Astrocyte of the spinal cord (primary cell): ENCODE measurements around the gene ALKBH7.

Source experiments
- DNase-seq: peaks from one replicate; pipeline ENCODE4 v3.0.0; 2011; ENCODE audit warnings: low read depth, low spot score
- H3K4me3 ChIP-seq: 2 replicates; pipeline ENCODE4 v1.5.1; 2011; ENCODE audit warnings: low read depth, mild to moderate bottlenecking, low read length, moderate library complexity
- in situ Hi-C: cut with HindIII; loops from 2 replicates; pipeline ENCODE4 v1.10.0; 2017; ENCODE audit warnings: low sequenced_read_pairs
- TF ChIP-seq, protein P1 (sequence below): IDR thresholded peaks from 2 replicates; pipeline ENCODE4 v1.5.1; 2012; ENCODE audit warnings: low read depth, mild to moderate bottlenecking, low read length, inconsistent platforms

ALKBH7 gene, protein sequence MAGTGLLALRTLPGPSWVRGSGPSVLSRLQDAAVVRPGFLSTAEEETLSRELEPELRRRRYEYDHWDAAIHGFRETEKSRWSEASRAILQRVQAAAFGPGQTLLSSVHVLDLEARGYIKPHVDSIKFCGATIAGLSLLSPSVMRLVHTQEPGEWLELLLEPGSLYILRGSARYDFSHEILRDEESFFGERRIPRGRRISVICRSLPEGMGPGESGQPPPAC

GRCh38 chr19:6372594-6373095, at the start of gene ALKBH7:
ALKBH7 (plus strand) TSS chr19:6372794; CDS start chr19:6372821, 27 bp downstream.
- H3K4me3 ChIP-seq: peak within 1 kb of the TSS; percentile 59
- TF ChIP-seq, protein P1, sequence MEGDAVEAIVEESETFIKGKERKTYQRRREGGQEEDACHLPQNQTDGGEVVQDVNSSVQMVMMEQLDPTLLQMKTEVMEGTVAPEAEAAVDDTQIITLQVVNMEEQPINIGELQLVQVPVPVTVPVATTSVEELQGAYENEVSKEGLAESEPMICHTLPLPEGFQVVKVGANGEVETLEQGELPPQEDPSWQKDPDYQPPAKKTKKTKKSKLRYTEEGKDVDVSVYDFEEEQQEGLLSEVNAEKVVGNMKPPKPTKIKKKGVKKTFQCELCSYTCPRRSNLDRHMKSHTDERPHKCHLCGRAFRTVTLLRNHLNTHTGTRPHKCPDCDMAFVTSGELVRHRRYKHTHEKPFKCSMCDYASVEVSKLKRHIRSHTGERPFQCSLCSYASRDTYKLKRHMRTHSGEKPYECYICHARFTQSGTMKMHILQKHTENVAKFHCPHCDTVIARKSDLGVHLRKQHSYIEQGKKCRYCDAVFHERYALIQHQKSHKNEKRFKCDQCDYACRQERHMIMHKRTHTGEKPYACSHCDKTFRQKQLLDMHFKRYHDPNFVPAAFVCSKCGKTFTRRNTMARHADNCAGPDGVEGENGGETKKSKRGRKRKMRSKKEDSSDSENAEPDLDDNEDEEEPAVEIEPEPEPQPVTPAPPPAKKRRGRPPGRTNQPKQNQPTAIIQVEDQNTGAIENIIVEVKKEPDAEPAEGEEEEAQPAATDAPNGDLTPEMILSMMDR: no peak
- in situ Hi-C loops: no loop called here
- DNase-seq: peak; percentile 100

- TF ChIP-seq, protein P1: no peak
- no peak overlapping the region for H3K4me3 ChIP-seq
- no peak for DNase-seq
- in situ Hi-C loops: no loop called here
Observed at GRCh38 chr19:6324757-6325156, 47.8 kb upstream of the ALKBH7 start.

DNA sequence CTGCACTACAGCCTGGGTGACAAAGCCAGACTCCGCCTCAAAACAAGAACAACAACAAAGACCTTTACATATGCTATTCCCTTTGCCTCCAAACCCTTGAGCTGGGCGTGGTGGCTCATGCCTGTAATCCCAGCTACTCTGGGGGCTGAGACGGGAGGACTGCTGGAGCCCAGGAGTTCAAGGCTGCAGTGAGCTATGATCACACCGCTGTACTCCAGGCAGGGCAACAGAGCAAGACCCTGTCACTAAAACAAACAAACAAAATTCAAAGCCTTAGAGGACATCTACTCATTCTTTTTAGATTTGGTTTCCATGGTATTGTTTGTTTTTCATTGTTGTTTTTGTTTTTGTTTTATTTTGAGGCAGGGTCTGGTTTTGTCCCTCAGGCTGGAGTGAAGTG, 47.0 kb upstream of the ALKBH7 start:
- H3K4me3 ChIP-seq: no peak overlapping the region
- in situ Hi-C loops: no loop called here
- TF ChIP-seq, protein P1: no peak
- no peak for DNase-seq

DNA sequence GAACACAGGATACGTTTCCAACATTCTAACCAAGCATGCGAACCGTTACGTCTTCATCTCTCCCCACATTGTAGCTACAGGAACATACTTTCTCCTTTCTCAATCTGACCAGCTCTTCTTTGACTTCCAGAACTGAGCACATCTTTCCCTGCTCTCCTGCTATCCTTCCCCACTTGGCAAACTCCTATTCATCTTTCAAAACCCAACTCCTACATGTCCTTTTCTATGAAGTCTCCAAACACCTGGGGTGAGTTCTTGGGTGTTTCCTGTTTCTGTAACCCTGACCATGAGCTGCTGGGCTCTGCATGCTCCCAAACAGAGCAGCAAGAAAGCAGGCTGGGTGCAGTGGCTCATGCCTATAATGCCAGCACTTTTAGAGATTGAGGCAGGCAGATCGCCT, 45.8 kb upstream of the ALKBH7 start:
- in situ Hi-C loops: no loop called here
- no peak for DNase-seq
- H3K4me3 ChIP-seq: no peak overlapping the region
- TF ChIP-seq, protein P1: no peak

DNA sequence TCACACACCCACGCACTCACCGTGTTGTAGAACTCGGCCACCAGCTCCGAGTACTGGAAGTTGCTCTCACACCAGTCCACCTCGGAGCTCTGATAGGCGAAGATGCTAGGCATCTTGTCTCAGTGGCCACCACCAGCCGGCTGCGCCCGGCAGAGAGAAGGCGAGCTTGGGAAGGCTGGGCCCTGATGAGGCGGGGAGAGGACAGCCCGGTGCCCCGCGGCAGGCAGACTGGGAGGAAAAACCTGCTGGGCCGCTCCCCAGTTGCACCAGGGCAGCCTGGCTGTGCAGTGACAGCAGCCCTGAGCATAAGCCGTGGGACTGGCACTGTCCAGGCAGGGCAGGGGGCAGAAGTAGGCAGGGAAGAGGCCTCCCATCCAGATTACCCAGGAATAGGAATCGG, 39.2 kb upstream of the ALKBH7 start, which contains the start of gene ACER1:
Gene ACER1, minus strand, starts transcription at position 174 of the 400 bp plus-strand sequence. Its CDS starts 61 bp downstream, at position 113.
- H3K4me3 ChIP-seq: no peak within 1 kb of the TSS
- in situ Hi-C loops: no loop called here
- no peak for DNase-seq
- TF ChIP-seq, protein P1: no peak

DNA sequence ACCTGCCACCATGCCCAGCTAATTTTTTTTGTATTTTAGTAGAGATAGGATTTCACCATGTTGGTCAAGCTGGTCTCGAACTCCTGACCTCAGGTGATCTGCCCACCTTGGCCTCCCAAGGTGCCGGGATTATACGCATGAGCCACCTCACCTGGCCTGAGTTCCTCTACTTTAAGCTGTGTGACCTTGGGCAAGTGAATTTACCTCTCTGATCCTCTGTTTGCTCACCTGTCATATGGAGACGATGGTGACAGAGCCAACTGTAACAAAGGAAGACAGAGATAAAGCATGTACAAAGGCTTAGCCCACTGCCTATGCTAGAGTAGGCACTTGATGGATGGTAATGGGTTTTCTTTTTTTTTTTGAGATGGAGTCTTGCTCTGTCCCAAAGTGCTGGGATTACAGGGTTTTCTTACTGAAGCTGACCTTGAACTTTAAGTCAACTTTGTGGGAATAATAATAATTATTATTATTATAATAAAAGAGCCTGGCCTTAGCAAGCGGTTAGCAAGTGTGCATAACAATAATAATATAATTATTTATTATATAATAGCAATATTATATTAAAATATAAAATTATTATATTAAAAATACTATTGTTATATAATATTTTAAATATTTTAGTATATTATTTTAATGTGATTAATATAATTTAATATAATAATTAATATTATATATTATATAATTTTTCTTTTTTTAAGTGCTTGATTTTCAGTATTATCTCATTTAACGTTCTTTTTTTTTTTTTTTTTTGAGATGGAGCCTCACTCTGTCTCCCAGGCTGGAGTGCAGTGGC, 37.9 kb upstream of the ALKBH7 start:
- no peak for DNase-seq
- TF ChIP-seq, protein P1: no peak

More for the DNA sequence above, 37.9 kb upstream of the ALKBH7 start:
- in situ Hi-C loops: no loop called here
- no peak overlapping the region for H3K4me3 ChIP-seq
